Activated CD8-positive, alpha-beta memory T cell treated with anti-CD3 and anti-CD28 coated beads, Interleukin-2, amount 50 U/mL, for 4 hours (primary cell): ENCODE data around the gene LSS.
"Not testable (repeated sequence)": the region's sequence is repeated elsewhere in the genome, so short reads cannot be mapped to it uniquely, and the experiment has no call there.

ENCODE experiments used
- DNase-seq: peaks from one replicate; pipeline ENCODE4 v3.0.0-alpha.2; 2020

LSS gene

DNA sequence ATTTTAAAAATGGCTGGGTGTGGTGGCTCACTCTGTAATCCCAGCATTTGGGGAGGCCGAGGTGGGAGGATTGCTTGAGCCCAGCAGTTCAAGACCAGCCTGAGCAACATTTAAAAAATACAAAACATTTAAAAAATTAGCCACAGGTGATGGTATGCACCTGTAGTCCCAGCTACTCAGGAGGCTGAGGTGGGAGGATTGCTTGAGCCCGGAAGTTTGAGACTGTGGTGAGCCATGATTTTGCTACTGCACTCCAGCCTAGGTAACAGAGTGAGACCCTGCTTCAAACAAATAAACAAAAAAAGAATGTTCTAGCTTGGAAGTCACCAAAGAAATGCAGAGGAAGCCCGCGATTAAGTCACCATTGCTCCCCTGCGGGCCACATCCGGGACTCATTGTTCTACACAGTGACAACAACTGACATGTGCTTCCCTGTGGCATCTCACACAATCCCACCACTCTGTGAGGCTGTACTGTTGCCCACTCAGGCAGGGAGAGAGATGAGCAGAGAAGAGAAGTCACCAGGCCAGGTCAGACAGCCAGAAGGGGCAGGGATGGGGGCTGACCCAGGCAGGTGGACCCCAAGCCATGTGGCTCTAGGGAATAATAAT, 25.9 kb downstream of the LSS start:
- no peak for DNase-seq

DNA sequence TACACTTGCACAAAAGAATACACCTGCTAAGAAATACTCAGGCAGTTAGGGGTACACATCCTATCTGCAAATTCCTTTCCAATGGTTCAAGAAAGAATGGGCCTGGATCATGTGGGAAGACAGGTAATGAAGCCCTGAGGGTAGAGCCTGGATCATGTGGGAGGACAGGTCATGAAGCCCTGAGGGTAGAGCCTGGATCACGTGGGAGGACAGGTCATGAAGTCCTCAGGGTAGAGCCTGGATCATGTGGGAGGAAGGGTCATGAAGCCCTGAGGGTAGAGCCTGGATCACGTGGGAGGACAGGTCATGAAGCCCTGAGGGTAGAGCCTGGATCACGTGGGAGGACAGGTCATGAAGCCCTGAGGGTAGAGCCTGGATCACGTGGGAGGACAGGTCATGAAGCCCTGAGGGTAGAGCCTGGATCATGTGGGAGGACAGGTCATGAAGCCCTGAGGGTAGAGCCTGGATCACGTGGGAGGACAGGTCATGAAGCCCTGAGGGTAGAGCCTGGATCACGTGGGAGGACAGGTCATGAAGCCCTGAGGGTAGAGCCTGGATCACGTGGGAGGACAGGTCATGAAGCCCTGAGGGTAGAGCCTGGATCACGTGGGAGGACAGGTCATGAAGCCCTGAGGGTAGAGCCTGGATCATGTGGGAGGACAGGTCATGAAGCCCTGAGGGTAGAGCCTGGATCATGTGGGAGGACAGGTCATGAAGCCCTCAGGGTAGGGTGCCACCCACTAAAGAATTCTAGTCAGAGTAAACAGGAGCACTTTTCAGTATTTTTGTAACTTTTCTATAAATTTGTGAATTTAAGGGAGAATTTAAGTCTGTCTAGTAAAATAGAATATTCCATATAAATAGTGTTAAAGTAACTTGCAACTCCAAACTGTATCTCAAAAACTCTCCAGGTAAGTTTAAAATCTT, 27.4 kb downstream of the LSS start:
- DNase-seq: not testable (repeated sequence)

DNA sequence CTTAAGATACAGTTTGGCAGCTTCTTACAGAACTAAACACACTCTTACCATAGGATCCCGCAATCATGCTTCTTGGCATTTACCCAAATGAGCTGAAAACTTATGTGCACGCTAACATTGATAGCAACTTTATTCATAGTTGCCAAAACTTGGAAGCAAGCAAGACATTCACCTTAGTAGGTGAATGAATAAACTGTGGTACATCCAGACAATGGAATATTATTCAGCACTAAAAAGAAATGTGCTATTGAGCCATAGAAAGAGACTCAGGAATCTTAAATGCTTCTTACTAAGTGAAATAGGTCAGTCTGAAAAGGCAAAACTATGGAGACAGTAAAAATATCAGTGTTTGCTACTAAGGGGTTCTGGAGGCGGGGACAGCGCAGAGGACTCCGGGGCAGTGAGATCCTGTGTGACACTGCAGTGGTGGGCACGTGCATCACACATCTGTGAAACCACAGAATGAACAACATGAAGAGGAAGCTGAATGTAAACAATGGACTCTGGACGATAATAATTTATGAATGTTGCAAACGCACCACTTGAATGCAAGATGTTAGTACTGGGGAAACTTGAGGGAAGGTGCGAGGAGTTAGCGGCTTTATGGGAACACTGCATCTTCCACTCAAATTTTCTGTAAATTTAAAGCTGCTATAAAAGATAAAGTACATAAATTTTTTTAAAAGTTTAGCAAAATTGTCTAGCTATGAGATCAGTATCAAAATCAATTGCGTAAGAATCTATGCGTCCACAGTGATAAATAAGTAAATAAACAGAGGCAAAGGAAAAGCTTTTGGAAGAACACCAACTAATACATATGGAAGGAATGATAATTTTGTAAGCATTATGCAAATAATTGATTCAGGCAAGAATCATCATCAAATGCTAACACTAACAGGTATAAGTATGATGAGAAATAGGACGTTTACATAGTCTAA, 28.9 kb downstream of the LSS start:
- DNase-seq: no peak

DNA sequence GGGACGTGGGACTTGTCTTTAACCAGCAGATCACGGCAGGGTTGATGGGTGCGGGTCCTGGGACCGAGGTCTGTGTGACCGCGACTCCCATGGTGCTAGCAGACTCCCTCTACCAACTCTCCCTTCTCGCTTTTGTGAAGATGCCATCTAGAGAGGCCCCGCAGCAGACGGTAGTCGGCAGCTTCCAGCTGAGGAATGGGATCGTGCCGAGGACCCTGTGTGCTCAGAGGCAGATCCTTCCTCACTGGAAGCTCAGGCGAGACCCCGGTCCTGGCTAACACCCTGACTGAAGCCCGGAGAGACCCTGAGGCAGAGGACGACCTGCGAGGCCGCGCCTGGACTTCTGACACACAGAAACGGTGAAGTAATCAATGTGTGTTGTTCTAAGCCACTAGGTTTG, 31.8 kb downstream of the LSS start:
- peak; percentile 6 for DNase-seq

DNA sequence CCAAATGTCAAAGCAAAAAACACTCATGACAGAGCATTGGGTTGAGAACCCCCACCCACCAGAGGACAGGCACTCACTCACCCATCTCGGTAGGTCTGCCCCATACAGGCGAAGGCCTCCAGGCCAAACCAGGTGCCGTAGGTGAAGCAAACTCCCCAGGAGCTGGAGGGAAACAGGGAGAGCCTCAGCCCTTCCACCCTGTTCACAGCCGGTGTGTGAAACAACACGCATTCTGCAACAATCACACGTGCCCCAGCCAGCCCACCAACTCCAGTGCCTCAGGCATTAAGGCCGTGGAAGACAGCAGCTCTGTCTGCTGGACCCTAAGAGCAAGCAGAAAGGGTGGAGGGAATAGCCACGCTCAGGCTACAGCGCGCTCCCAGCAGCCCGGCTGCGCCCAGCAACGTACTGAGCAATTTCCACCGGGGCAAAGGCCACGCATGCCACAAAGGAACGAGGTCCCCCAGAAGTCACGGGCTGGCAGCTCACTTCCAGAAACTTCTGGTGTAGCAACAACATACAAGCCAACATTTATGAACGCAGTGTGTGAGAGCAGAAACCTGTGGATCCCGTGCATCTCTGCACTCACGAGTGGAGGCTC, 32.9 kb downstream of the LSS start:
- no peak for DNase-seq

DNA sequence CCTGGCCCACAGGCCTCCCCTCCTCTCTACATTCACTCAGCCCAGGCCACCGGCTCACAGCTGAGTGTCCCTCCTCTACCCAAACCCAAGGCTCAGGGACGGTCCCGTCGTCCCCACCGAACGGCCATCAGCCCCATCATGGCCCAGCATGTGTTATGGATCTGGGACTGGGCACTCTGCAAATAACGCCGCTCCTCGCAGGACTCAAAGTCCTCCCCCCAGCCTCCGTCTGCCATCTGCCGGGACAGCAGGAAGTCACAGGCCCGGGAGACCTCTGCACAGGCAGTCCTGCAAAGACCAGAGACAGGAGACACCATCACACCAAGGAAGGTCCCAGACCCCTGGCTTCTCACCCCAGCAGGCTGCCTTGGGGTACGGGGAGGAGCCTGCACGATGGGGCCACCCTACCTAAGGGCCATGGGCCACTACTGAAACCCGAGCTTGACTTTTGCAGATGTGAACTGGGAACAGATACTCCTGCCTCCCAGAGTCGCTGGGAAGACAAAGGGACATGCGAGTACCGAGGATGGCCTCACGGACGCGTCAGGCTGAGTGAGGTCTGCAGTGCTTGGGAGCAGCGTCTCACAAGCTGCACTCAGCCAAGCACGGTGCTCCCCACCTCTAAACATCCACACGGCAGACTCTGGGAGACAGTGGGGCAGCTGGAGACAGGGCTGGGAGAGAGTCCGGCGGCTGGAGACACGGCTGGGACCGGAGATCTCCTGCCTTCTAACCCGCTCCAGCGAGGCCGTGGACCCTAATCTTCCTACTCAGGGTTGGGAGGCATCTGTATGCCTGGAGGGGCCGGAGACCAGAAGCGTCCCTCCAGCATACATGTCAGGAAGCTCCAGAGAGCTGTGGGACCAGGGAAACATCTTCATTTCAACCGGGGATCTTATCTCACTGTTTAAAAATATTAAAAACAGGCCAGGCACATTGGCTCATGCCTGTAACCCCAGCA, 33.9 kb downstream of the LSS start:
- no peak for DNase-seq

DNA sequence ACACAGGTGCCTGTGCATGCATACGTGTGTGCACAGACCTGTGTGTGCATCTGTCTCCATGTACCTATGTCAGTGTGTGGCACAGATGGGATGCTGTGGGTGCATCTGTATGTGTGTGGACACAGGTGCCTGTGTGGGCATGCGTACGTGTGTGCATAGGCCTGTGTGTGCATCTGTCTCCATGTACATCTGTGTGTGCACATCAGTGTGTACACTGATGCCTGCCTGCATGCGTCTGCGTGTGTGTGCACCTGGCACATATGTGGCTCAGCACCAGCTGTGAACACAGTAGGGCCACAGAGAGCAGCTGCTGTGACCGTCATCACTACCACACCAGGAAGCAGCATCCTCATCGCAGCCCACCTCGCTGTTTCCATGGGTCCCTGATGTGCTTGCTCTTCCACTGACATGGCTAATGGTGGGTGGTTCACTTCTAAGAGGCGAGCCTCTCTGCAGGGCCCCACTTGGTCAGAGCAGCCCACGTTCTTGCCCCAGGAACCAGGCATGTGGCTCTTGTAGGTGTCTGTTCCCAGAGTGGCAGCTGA, 34.7 kb downstream of the LSS start:
- DNase-seq: no peak

DNA sequence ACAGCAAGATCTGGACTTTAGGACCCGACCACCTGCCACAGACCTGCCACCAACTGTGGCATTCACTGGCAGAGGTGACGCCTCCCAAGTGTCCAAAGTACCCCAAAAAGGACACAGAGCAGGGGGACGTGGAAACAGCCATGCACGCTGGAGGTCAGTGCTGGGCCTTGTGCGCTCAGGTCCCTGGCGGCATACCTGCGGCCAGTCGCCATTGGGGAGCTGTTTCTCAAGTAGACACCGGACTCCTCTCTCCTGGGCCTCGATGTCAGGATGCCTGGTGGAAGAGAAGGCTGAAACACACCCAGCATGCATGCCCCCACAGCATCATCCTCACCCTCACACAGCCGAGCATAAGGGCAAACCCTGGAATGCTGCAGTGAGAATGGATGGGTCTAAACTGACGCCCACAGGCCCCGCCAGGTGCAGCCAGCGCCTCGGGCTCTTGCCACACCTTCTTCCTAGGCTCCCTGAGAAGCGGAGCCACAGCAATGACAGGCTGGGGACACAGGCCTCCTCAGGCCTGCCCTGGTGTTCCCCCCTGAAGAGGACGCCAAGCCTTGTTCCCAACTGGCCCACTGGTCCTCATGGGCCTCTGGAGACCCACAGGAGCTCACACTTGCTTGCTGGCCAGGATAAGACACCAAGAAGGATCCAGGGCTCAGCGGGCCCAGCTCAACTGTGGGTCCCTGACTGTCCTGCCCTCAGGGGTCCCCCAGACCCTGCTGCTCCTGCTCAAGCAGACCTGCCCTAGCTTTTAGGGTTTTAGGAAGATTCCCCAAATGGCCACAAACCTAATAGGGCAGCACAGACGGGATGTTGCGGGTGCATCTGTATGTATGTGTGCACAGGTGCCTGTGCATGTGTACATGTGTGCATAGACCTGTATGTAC, 36.6 kb downstream of the LSS start:
- no peak for DNase-seq

DNA sequence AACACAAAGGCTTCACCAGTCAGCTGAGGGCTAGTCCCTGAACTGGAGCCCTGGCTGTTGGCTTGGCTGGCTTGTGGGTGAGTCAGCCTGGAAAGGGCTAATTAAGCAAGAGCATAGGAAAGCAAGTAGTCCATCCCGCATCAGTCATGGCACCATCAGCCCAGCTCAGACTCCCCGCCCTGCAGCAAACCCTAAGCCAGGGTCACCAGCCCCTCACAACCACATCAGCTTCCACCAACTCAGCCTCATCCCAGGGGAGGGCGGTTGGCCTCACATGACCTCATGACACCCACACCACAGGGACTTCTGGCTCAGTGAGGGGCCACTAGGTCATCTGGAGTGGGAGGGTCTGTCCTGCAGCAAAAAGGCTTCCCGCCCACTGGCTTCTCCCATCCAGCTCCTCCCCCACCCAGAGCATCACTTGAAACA, 37.3 kb downstream of the LSS start:
- DNase-seq: no peak

DNA sequence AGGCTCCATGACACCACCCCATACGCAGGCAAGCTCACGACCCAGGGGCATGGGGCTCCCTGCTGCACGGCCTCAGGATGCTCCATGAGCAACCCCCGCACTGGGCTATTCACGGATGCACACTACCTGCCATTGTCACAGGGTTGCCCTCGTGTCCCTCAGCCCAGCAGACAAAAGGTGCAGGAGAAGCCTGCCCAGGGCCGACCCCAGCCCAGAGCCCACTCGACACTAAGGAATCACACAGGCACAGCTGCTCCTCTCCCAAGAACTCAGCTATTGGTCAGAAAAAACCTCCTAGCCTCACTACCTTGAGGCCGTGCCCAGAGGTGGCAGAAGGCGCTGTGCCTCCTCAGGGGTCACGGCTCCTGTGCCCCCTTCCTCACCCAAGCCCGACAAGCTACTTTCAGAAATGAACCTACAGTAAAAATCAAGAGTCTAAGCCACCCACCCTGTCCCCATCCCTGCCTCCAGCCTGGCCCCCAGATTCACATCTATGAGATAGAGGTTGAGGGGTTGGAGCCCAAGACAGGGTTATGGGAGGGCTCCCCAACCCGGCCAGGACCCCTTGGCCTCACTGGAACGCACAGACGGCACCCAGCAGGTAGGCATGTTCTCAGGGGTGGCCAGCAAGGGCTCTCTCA, 38.0 kb downstream of the LSS start:
- DNase-seq: no peak

DNA sequence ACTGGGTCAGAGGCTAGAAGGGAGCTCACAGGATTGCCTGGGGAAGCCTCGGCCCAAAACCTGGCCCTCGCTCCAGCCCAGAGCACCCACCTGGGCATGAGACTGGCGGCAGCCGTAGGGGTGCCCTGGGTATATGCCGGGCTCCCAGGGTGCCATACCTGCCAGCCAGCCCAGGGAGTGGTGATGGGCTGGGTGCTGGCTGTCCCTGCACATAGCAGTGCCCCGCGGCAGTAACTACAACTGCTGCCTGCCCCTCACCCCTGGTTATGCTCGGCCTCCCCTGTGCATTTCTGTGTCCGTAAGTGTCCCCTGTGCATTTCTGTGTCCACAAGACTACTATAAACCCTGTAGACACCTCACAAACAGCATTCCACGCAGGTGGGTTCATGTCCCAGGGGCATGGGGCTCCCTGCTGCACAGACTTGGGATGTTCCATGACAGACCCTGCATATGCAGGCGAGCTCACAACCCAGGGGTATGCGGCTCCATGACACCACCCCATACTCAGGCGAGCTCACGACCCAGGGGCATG, 38.5 kb downstream of the LSS start:
- no peak for DNase-seq

DNA sequence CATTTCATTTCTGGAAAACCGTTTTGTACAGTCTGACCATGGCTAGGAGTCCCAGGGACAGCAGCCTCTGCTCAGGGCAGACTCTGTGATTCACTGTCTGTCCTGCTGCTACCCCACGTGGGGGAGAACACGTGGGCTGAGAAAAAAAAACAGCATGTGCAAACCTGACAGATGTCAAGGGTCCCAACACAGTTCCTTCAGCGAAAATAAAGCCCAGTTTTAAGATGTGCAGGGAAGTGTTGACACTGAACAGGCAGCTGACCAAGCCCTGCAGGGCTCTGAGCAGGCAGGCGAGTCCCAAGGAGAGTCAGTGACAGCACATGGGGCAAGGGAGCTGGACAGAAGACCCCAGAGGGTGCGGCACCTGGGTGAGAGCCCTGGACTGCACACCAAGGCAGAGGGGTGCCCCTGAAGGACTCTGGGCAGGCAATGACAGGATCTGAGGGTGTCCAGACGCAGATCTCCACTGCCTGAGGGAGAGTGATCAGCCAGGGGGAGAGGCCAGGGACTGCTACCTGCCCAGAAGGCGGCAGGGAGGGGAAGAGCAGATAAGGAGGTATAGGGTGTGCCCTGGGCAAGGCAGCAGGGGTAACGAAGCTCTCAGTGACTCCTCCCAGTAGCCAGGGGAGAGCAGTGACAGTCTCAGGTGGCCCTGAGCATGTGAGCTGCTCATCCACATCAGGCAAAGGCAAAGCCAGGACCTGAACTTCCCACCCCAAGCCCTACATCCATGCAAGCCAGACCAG, 39.2 kb downstream of the LSS start:
- DNase-seq: no peak

DNA sequence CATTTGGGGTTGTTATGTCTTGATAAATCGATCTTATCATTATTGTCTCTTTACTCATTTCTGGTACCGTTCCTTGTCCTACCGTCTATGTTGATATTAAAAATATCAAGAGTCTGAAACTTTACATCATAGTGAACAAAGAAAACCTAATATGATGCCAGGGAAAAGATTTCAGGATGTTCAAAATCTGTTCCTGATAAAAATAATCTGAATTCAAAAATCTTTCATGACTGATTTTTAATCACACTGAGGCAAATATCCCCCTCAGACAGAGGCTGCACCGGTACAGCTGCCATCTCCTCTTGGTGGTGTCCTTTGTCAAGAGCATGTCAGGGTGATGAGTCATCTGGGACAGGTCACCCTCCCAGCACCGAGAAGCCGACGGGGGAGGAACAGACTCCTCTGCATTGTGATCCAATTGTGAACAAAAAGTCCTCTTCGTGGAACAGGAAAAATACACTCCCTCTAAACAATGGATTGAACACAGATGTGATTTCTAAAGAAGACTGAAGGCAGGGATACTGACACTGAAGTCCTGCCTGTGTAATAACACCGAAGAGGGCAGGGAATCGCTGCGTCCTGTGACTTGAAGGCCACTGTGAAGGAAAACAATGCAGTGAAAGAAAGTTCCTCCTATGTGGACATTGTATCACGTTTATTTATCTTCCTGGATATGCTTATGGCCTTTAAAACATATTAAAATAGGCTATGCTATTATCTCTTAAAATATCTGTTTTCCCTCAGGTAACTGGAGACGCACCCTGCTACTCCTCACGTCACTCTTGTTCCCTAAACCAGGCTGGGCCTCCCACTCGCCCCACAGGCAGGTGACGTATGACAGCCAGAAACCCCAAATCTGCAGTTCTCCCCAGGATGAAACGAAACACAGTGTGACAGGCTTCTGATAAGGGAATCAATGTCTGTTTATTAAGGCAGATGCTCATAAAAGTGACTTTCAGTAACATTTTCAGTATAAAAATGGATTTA, 40.1 kb downstream of the LSS start:
- DNase-seq: no peak

DNA sequence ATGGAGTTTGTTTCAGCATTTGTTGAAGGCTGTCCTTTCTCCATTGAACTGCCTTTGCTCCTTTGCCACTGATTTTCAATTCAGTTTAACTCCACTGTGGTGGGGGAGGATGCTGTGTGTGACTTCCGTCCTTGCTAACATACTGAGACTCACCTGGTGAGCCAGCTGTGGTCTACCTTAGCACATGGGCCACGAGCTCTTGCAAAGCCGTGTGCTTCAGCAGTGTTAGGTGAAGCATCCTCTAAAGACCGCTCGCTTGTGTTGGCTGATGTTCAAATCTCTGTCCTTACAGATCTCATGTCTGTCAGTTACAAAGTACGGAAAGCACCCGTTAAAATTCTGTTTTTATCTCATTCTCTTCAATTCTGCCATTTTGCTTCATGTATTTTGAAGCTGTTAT, 40.8 kb downstream of the LSS start:
- no peak for DNase-seq

DNA sequence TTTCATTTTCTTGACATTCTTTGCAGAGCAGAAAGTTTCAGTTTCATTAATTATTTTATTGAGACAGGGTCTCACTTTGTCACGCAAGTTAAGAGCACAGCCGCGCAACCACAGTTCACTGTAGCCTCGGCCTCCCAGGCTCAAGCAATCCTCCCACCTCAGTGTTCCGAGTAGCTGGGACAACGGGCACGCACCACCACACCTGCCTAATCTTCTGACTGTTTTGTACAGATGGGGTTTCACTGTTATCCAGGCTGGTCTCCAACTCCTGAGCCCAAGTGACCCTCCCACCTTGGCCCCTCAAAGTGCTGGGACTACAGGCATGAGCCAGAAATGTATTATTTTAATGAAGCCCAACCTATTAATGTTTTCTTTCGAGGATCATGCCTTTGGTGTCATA, 41.3 kb downstream of the LSS start:
- no peak for DNase-seq

DNA sequence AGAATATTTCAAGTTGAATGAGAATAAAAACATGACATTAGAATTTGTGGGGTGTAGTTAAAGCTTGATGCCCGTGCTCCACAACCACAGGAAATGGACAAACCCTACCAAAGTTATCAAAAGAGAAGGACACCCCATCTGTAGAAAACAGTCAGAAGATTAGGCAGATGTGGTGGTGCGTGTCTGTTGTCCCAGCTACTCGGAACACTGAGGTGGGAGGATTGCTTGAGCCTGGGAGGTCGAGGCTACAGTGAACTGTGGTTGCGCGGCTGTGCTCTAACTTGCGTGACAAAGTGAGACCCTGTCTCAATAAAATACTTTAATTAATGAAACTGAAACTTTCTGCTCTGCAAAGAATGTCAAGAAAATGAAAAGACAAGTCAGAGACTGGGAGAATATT, 42.9 kb downstream of the LSS start:
- no peak for DNase-seq
